Measurements from ENCODE around the gene EDC4. TPM values are rescaled to one million over a fixed set of nuclear protein-coding genes. Genes with fewer than 3 reads are reported as not detected.

EDC4 gene
- total and polyA plus RNA-seq, 9 of the 15 experiments (the other 6 are each of a cell fraction or from before 2014, with no cell fraction given): 1.1 to 131 (median 74.0) TPM

- FAIRE-seq: no peak
- Histone ChIP-seq H3K36me3 (ENCODE audit: control insufficient read depth, insufficient read depth, low read length) (peaks cover 91% of the 10 kb centered on the region; the same call in 2 of the 3 replicates), H3K9ac (ENCODE audit: insufficient read depth in 1 of 2, low read depth in 2 of 2, low read length in 2 of 2) (no peak overlapping the region), H3K27ac (ENCODE audit: extremely low read depth, low read depth, low read length) (no peak overlapping the region), H3K27me3 (ENCODE audit: control insufficient read depth in 2 of 2, insufficient read depth in 2 of 2, low read length in 2 of 2) (no peaks in the 10 kb centered on the region), H3K4me1 (replicated peaks in 1 of 2; ENCODE audit: control insufficient read depth in 2 of 2, insufficient read depth in 2 of 2, low read length in 2 of 2) (peaks cover 14 to 25% of the 10 kb centered on the region in 2 experiments; a peak in 4 of 5 replicates), H2AFZ (ENCODE audit: low read depth, low read length) (no peak overlapping the region), H4K20me1 (replicated peaks; ENCODE audit: control insufficient read depth, insufficient read depth, low read length) (peaks cover 19% of the 10 kb centered on the region), H3K9me1 (ENCODE audit: control insufficient read depth, insufficient read depth, low read length) (no peaks in the 10 kb centered on the region), H3K4me2 (ENCODE audit: insufficient read depth, low read length) (no peak overlapping the region), H3K79me2 (ENCODE audit: control insufficient read depth, insufficient read depth, low read length) (peaks cover 37% of the 10 kb centered on the region), H3K4me3 (no peak overlapping the region), H3K9me3 (replicated peaks; ENCODE audit: control insufficient read depth, insufficient read depth, low read depth, low read length) (no peaks in the 10 kb centered on the region)
- ATAC-seq: no peak
- TF ChIP-seq ZNF668 (CRISPR knock-in tag; IDR thresholded peaks at IDR 0.05) (no peak), ZNF311 (CRISPR knock-in tag; IDR thresholded peaks at IDR 0.05) (no peak), BMI1 (IDR thresholded peaks at IDR 0.05; ENCODE audit: low read length) (no peak), TOE1 (IDR thresholded peaks at IDR 0.05; ENCODE audit: borderline replicate concordance) (no peak), TOE1 (CRISPR knock-in tag; IDR thresholded peaks at IDR 0.05; ENCODE audit: borderline replicate concordance, low read depth) (no peak), NFRKB (IDR thresholded peaks at IDR 0.05; ENCODE audit: low read depth) (no peak), PURB (CRISPR knock-in tag; IDR thresholded peaks at IDR 0.05; ENCODE audit: low read depth) (no peak), TEAD1 (CRISPR knock-in tag; IDR thresholded peaks at IDR 0.05) (no peak), STAT5B (CRISPR knock-in tag; IDR thresholded peaks at IDR 0.05) (no peak), TAF7 (tag; IDR thresholded peaks at IDR 0.05) (no peak), SMAD3 (CRISPR knock-in tag; conservative IDR thresholded peaks at IDR 0.05) (no peak), TCF15 (CRISPR knock-in tag; IDR thresholded peaks at IDR 0.05) (no peak), ZNF41 (CRISPR knock-in tag; conservative IDR thresholded peaks at IDR 0.05) (no peak), BRD4 (IDR thresholded peaks at IDR 0.05) (no peak), NUFIP1 (IDR thresholded peaks at IDR 0.05; ENCODE audit: partially characterized antibody) (no peak), CBX8 (IDR thresholded peaks at IDR 0.05; ENCODE audit: borderline replicate concordance, extremely low read depth, low read depth, low read length, poor library complexity, severe bottlenecking) (no peak), ZNF124 (CRISPR knock-in tag; IDR thresholded peaks at IDR 0.05) (no peak), IRF9 (tag; IDR thresholded peaks at IDR 0.05) (no peak), ZKSCAN1 (IDR thresholded peaks at IDR 0.05; ENCODE audit: low read depth, low read length) (no peak), SOX6 (IDR thresholded peaks at IDR 0.05) (no peak), FOXK2 (conservative IDR thresholded peaks at IDR 0.05 in 1 of 2, IDR thresholded peaks at IDR 0.05 in 1 of 2; ENCODE audit: low read depth in 2 of 2) (no peak)
- ChIA-PET POLR2A (interaction anchor here (1.0 to 2.3 kb wide), 2 partner anchors 10 to 12 kb away, joined by 4 to 11 read pairs; no protein-coding TSS in a partner anchor), CTCF (ENCODE audit: low intra/inter-chr PET ratio) (no interaction called here)
- WGBS (ENCODE audit: insufficient coverage, low coverage, missing lambda C conversion rate): 87% methylated on average over 6 of the region's 6 CpGs
- DNase-seq (ENCODE audit: extremely low read depth in 1 of 4, low spot score in 3 of 4): no peak
- intact Hi-C loops (cut with micrococcal nuclease) (no loop called here), in situ Hi-C loops (cut with MboI) (no loop called here)
- no TSS peak for BruUV-seq (replicated peaks)
Observed at GRCh38 chr16:67878232-67878631, 5.4 kb downstream of the EDC4 start.
